B cell (primary cell): Measurements from ENCODE around the gene RERE. TPM values are rescaled to one million over a fixed set of nuclear protein-coding genes. Genes with fewer than 3 reads are reported as not detected.

Experiments
- ATAC-seq: fragments of 200-7000 bp; cut with Tn5 transposase; one replicate; pipeline ENCODE4 v1.10.0; 2021; ENCODE audit warnings: low read depth, mild to moderate bottlenecking, moderate number of reproducible peaks, moderate library complexity
- CTCF ChIA-PET: fragments of 350-600 bp; sonication (Branson Sonifier 250); formaldehyde crosslinking; loops from one replicate; lab custom pipeline; 2021; ENCODE audit warnings: antibody characterized with exemption, inconsistent platforms; lab: Charles Lee
- POLR2A ChIA-PET: fragments of 350-600 bp; sonication (Branson Sonifier 250); formaldehyde crosslinking; loops from one replicate; lab custom pipeline; 2021; ENCODE audit warnings: antibody characterized with exemption; lab: Charles Lee
- DNase-seq: peaks from one replicate; pipeline ENCODE4 v3.0.0; 2013
- H2AFZ ChIP-seq: 2 replicates; pipeline ENCODE4 v1.6.1; 2012; ENCODE audit warnings: mild to moderate bottlenecking, low read depth, low read length; ENCODE audit not compliant: insufficient read depth, poor library complexity, severe bottlenecking
- H3K27ac ChIP-seq, 2 donors: 1 replicate in 1 of 2; 2 replicates in 1 of 2; pipeline ENCODE4 v1.5.1; 2012 to 2013; ENCODE audit warnings: low read length in 2 of 2, mild to moderate bottlenecking in 2 of 2, moderate library complexity in 1 of 2
- H3K27me3 ChIP-seq, 4 experiments: fragments of 200-600 bp in 1 of 4; sonication (generic) in 1 of 4; replicated peaks in 1 of 4; 1 replicate in 2 of 4; 2 replicates in 2 of 4; pipeline versions ENCODE4 v1.6.1 to v1.7.0; 2013 to 2016; ENCODE audit warnings: low read length in 3 of 4, mild to moderate bottlenecking in 2 of 4, mixed read lengths in 1 of 4, moderate library complexity in 1 of 4; ENCODE audit not compliant: insufficient read depth in 4 of 4, control insufficient read depth in 3 of 4; ENCODE audit errors: control extremely low read depth in 1 of 4
- H3K36me3 ChIP-seq, 2 experiments: replicated peaks in 1 of 2; 1 replicate in 1 of 2; 2 replicates in 1 of 2; pipeline versions ENCODE4 v1.6.1 to v1.7.1; 2013; ENCODE audit warnings: low read length in 1 of 2; ENCODE audit not compliant: insufficient read depth in 2 of 2, control insufficient read depth in 1 of 2; ENCODE audit errors: control extremely low read depth in 1 of 2, extremely low read depth in 1 of 2
- H3K4me1 ChIP-seq, 2 donors: fragments of 200-600 bp in 1 of 2; sonication (generic) in 1 of 2; 1 replicate in 1 of 2; 2 replicates in 1 of 2; pipeline versions ENCODE4 v1.5.1 to v1.6.1; 2013 to 2017; ENCODE audit warnings: low read length in 2 of 2; ENCODE audit not compliant: control insufficient read depth in 2 of 2, insufficient read depth in 2 of 2
- H3K4me2 ChIP-seq: replicated peaks from 2 replicates; pipeline ENCODE3; 2012; ENCODE audit warnings: mild to moderate bottlenecking, low read depth, low read length; ENCODE audit not compliant: poor library complexity, severe bottlenecking
- H3K4me3 ChIP-seq, 5 experiments: fragments of 200-600 bp in 1 of 5; sonication (generic) in 1 of 5; 1 replicate in 3 of 5; 2 replicates in 2 of 5; pipeline versions ENCODE4 v1.5.1 to v1.7.0; 2011 to 2016; ENCODE audit warnings: low read length in 4 of 5, mild to moderate bottlenecking in 4 of 5, low read depth in 2 of 5, control low read depth in 1 of 5, moderate library complexity in 1 of 5; ENCODE audit not compliant: insufficient read depth in 1 of 5; ENCODE audit errors: control extremely low read depth in 1 of 5, extremely low read depth in 1 of 5
- H3K79me2 ChIP-seq: fragments of 200-600 bp; sonication (generic); one replicate; pipeline ENCODE4 v1.6.0; 2016; ENCODE audit warnings: low read length; ENCODE audit not compliant: control insufficient read depth, insufficient read depth
- H3K9ac ChIP-seq: fragments of 200-600 bp; sonication (generic); 2 replicates; pipeline ENCODE4 v1.6.1; 2017; ENCODE audit warnings: mild to moderate bottlenecking, low read length, moderate library complexity
- H3K9me3 ChIP-seq, 3 donors: one replicate each; pipeline versions ENCODE4 v1.6.1 to v1.7.1; 2013; ENCODE audit warnings: low read length in 2 of 3; ENCODE audit not compliant: control insufficient read depth in 2 of 3, insufficient read depth in 1 of 3; ENCODE audit errors: control extremely low read depth in 1 of 3
- H4K20me1 ChIP-seq: 2 replicates; pipeline ENCODE4 v1.6.0; 2012; ENCODE audit warnings: mild to moderate bottlenecking, low read length; ENCODE audit not compliant: insufficient read depth, control insufficient read depth, poor library complexity, severe bottlenecking
- H3K27ac Mint-ChIP-seq: one replicate; pipeline ENCODE4 v1.8.0; 2021; ENCODE audit warnings: mixed read lengths
- H3K27me3 Mint-ChIP-seq: one replicate; pipeline ENCODE4 v1.8.0; 2021; ENCODE audit warnings: mixed read lengths
- H3K4me1 Mint-ChIP-seq: one replicate; pipeline ENCODE4 v1.8.0; 2021; ENCODE audit warnings: mixed read lengths
- H3K4me3 Mint-ChIP-seq: one replicate; pipeline ENCODE4 v1.8.0; 2021; ENCODE audit warnings: mixed read lengths
- H3K9me3 Mint-ChIP-seq: one replicate; pipeline ENCODE4 v1.8.0; 2022; ENCODE audit warnings: mixed read lengths; ENCODE audit not compliant: insufficient read depth
- EZH2 ChIP-seq: IDR thresholded peaks from 2 replicates; pipeline ENCODE4 v1.6.1; 2012; ENCODE audit warnings: borderline replicate concordance, low read depth, mild to moderate bottlenecking, moderate library complexity, low read length; ENCODE audit not compliant: insufficient read depth, poor library complexity, severe bottlenecking
- WGBS: methylation state at CpG from one replicate; pipeline ENCODE4 v1.1.5; 2013; ENCODE audit warnings: missing lambda C conversion rate; ENCODE audit not compliant: insufficient coverage; 5-methylcytosine and 5-hydroxymethylcytosine counted together
- intact Hi-C: fragments of 100-400 bp; cut with micrococcal nuclease; formaldehyde crosslinking; loops from one replicate; pipeline ENCODE4 v1.10.0; 2022
- polyA plus RNA-seq: library from polyadenylated mRNA; depleted of rRNA; stranded (reverse); fragments of >200 nt; gene quantifications from 2 replicates; pipeline ENCODE4 v1.2.3, GENCODE V29; 2012
- total RNA-seq, 2 donors: library from RNA; stranded (reverse); fragments of 120-200 nt in 1 of 2; gene quantifications; 1 replicate in 1 of 2; 2 replicates in 1 of 2; pipeline versions ENCODE4 v1.2.3 to v1.2.4, GENCODE V29; 2013 to 2022
- TF ChIP-seq, protein P1 (sequence below): fragments of 200-600 bp; IDR thresholded peaks from one replicate; pipeline ENCODE4 v1.8.0; 2022; ENCODE audit warnings: antibody characterized with exemption, mild to moderate bottlenecking

The RERE gene
- total and polyA plus RNA-seq, 2 donors (not counting 1 experiment from before 2014, with no cell fraction given) = 27.3 to 132 TPM

- intact Hi-C loops = loop anchor here (1.0 kb wide), 2 partner anchors 110 to 165 kb away; no protein-coding TSS in a partner anchor
- no CpG with 5 or more reads among the region's 2 CpGs for whole genome bisulfite sequencing
- Histone ChIP-seq H3K36me3 (peaks cover 0 to 15% of the 10 kb centered on the region in 2 experiments), H2AFZ (no peak overlapping the region), H4K20me1 (no peaks in the 10 kb centered on the region), H3K27ac (peak overlapping the region in 1 of 2 donors; percentile 52), H3K9me3 (no peaks in the 10 kb centered on the region), H3K9ac (no peak overlapping the region), H3K4me1 (peaks cover 25 to 37% of the 10 kb centered on the region in 2 donors), H3K27me3 (no peaks in the 10 kb centered on the region), H3K79me2 (peaks cover 74% of the 10 kb centered on the region), H3K4me2 (peak overlapping the region; percentile 37), H3K4me3 (no peak overlapping the region)
- peak; percentile 73 for DNase-seq
- Mint-ChIP-seq H3K27me3 (no peaks in the 10 kb centered on the region), H3K4me3 (no peak overlapping the region), H3K27ac (peak overlapping the region; percentile 53), H3K4me1 (peaks cover 44% of the 10 kb centered on the region), H3K9me3 (no peaks in the 10 kb centered on the region)
- ChIA-PET CTCF (interaction anchor here (0.5 to 14.2 kb wide), 63 partner anchors 9 to 305 kb away, joined by 3 to 328 read pairs (median 4); no protein-coding TSS in a partner anchor), POLR2A (no interaction called here)
- TF ChIP-seq, protein P1, sequence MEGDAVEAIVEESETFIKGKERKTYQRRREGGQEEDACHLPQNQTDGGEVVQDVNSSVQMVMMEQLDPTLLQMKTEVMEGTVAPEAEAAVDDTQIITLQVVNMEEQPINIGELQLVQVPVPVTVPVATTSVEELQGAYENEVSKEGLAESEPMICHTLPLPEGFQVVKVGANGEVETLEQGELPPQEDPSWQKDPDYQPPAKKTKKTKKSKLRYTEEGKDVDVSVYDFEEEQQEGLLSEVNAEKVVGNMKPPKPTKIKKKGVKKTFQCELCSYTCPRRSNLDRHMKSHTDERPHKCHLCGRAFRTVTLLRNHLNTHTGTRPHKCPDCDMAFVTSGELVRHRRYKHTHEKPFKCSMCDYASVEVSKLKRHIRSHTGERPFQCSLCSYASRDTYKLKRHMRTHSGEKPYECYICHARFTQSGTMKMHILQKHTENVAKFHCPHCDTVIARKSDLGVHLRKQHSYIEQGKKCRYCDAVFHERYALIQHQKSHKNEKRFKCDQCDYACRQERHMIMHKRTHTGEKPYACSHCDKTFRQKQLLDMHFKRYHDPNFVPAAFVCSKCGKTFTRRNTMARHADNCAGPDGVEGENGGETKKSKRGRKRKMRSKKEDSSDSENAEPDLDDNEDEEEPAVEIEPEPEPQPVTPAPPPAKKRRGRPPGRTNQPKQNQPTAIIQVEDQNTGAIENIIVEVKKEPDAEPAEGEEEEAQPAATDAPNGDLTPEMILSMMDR = peak; percentile 98
- TF ChIP-seq EZH2 = no peak
- peak; percentile 88 for ATAC-seq
These were observed 256.6 kb downstream of the RERE start for GRCh38 chr1:8560611-8561544.

- intact Hi-C loops = no loop called here
These were observed 257.4 kb downstream of the RERE start for GRCh38 chr1:8560035-8560434.

More at GRCh38 chr1:8560035-8560434, 257.4 kb downstream of the RERE start:
- Histone ChIP-seq H3K9ac (no peak overlapping the region), H4K20me1 (no peaks in the 10 kb centered on the region), H3K36me3 (peaks cover 0 to 22% of the 10 kb centered on the region in 2 experiments), H3K79me2 (peaks cover 72% of the 10 kb centered on the region), H3K27ac (peak overlapping the region in 1 of 2 donors; percentile 52), H3K4me3 (no peak overlapping the region), H3K4me1 (peaks cover 25 to 37% of the 10 kb centered on the region in 2 donors), H3K9me3 (no peaks in the 10 kb centered on the region), H3K27me3 (no peaks in the 10 kb centered on the region), H3K4me2 (no peak overlapping the region), H2AFZ (no peak overlapping the region)
- TF ChIP-seq, protein P1 = no peak
- TF ChIP-seq EZH2 = no peak
- POLR2A ChIA-PET = no interaction called here
- Mint-ChIP-seq H3K27me3 (no peaks in the 10 kb centered on the region), H3K4me3 (no peak overlapping the region), H3K9me3 (no peaks in the 10 kb centered on the region), H3K4me1 (peaks cover 46% of the 10 kb centered on the region), H3K27ac (no peak overlapping the region)
- no CpG with 5 or more reads among the region's 4 CpGs for WGBS
- ATAC-seq (no peak), DNase-seq (no peak)
- CTCF ChIA-PET = interaction anchor here (0.6 to 14.2 kb wide), 21 partner anchors 10 to 290 kb away, joined by 3 to 328 read pairs (median 8); no protein-coding TSS in a partner anchor
